ENCODE results near the gene BUB1. TPM values are rescaled to one million over a fixed set of nuclear protein-coding genes. Genes with fewer than 3 reads are reported as not detected.

BUB1 gene
- total and polyA plus RNA-seq, 10 donors, result 1.1 to 29.7 (median 7.1) TPM

DNA sequence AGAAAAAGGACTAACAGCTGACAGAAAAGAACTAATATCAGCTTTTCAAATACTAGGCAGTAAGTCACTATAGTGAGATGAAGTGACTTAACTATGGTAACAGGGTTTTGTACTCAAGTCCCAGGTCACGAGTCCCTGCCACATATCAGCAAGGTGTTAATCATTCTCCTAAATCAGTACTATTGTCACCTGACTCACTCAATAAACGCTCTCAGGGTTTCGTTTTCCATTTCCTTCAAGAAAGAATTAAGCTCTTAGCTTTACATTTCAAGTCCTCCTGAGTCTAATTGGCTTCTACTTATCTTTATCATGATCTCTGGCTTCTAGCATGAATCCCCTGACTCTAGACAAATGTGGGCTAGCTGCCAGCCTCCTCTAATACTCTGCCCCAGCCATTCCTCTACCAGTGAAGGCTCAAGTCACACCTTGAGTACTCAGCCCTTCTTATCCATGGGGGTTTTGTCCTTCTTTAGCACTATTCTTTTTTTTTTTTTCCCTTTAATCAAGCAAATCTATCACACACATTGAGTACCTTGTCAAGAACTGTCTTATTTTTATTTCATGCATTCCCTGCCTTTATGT is 20.0 kb downstream of the BUB1 start:
- H3K27me3 ChIP-seq (replicated peaks in 1 of 7), result no peaks in the 10 kb centered on the region
- no peak overlapping the region for H3K27ac ChIP-seq
- DNase-seq, result no peak
- 85 to 92% (median 88%) methylated on average over 3 of the region's 3 CpGs for WGBS, 5 donors
- H3K4me3 ChIP-seq, result no peak overlapping the region
- intact Hi-C loops (cut with DNase I; ENCODE audit: low total_unique reads), result no loop called here
- H3K4me1 ChIP-seq, result no peaks in the 10 kb centered on the region
- TF ChIP-seq POLR2AphosphoS5 (IDR thresholded peaks at IDR 0.05) (no peak), POLR2A (IDR thresholded peaks at IDR 0.05) (no peak), CTCF (IDR thresholded peaks at IDR 0.05 in 8 of 11, conservative IDR thresholded peaks at IDR 0.05 in 3 of 11) (no peak)
- H3K36me3 ChIP-seq, result peaks cover 0 to 99% (median 6%) of the 10 kb centered on the region in 6 donors
- H3K9me3 ChIP-seq, result no peaks in the 10 kb centered on the region

DNA sequence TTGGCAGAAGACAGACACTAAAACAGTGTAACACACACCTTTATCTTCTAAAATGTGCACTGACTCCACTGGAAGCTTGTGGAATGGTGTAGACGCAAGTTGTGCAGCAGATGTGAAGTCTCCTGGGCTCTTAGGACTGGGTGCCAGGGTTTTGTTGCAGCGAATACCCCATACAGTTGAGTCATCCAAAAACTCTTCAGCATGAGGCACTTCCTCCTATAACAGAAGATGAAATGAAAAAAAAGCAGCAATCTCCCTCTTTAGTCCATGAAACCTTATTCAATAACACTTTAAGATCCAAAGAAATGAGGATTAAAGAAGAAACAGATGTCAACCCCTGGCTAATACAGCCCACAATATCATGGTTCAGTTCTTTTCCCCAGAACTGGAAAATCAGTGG is 22.2 kb downstream of the BUB1 start:
- no peaks in the 10 kb centered on the region for H3K27me3 ChIP-seq (replicated peaks in 1 of 7)
- no peak overlapping the region for H3K4me3 ChIP-seq
- H3K36me3 ChIP-seq, result peaks cover 0 to 97% (median 6%) of the 10 kb centered on the region in 6 donors
- intact Hi-C loops (cut with DNase I; ENCODE audit: low total_unique reads), result no loop called here
- no peak overlapping the region for H3K27ac ChIP-seq
- DNase-seq, result no peak
- no peaks in the 10 kb centered on the region for H3K9me3 ChIP-seq
- WGBS, 5 donors, result 70 to 96% (median 90%) methylated on average over 2 of the region's 2 CpGs
- no peaks in the 10 kb centered on the region for H3K4me1 ChIP-seq
- no peak for TF ChIP-seq POLR2AphosphoS5 (IDR thresholded peaks at IDR 0.05)
- TF ChIP-seq CTCF (IDR thresholded peaks at IDR 0.05 in 8 of 11, conservative IDR thresholded peaks at IDR 0.05 in 3 of 11), result no peak
- TF ChIP-seq POLR2A (IDR thresholded peaks at IDR 0.05), result no peak

- DNase-seq, result no peak
- WGBS, 5 donors, result 95 to 100% (median 97%) methylated on average over 3 of the region's 3 CpGs
- Histone ChIP-seq H3K9me3 (no peaks in the 10 kb centered on the region), H3K27me3 (replicated peaks in 1 of 7) (no peaks in the 10 kb centered on the region), H3K27ac (no peak overlapping the region), H3K4me3 (no peak overlapping the region), H3K4me1 (no peaks in the 10 kb centered on the region), H3K36me3 (peaks cover 0 to 96% (median 3%) of the 10 kb centered on the region in 6 donors)
- intact Hi-C loops (cut with DNase I; ENCODE audit: low total_unique reads), result no loop called here
- TF ChIP-seq POLR2A (IDR thresholded peaks at IDR 0.05) (no peak), CTCF (IDR thresholded peaks at IDR 0.05 in 8 of 11, conservative IDR thresholded peaks at IDR 0.05 in 3 of 11) (no peak), POLR2AphosphoS5 (IDR thresholded peaks at IDR 0.05) (no peak)
Observed at GRCh38 chr2:110653861-110654260, 24.0 kb downstream of the BUB1 start.

GRCh38 chr2:110650346-110650745 is 27.5 kb downstream of the BUB1 start:
- WGBS, 5 donors, result 95 to 98% (median 97%) methylated on average over 4 of the region's 4 CpGs
- intact Hi-C loops (cut with DNase I; ENCODE audit: low total_unique reads), result no loop called here
- no peak for TF ChIP-seq POLR2AphosphoS5 (IDR thresholded peaks at IDR 0.05)
- no peak for TF ChIP-seq POLR2A (IDR thresholded peaks at IDR 0.05)
- no peak for TF ChIP-seq CTCF (IDR thresholded peaks at IDR 0.05 in 8 of 11, conservative IDR thresholded peaks at IDR 0.05 in 3 of 11)
- no peaks in the 10 kb centered on the region for H3K9me3 ChIP-seq
- peaks cover 0 to 73% (median 1%) of the 10 kb centered on the region in 6 donors for H3K36me3 ChIP-seq
- DNase-seq, result no peak
- no peak overlapping the region for H3K4me3 ChIP-seq
- no peak overlapping the region for H3K27ac ChIP-seq
- no peaks in the 10 kb centered on the region for H3K4me1 ChIP-seq
- H3K27me3 ChIP-seq (replicated peaks in 1 of 7), result no peaks in the 10 kb centered on the region
